Measurements from ENCODE around the gene HYAL1.

The HYAL1 gene

GRCh38 chr3:50256978-50257890 is 46.1 kb downstream of the HYAL1 start:
- peak; percentile 51 for DNase-seq (ENCODE audit: extremely low spot score)
- ChIA-PET CTCF (interaction anchor here (0.6 to 4.0 kb wide), 9 partner anchors 10 to 99 kb away, joined by 3 to 31 read pairs (median 3); partner anchors contain the start of gene GNAI2), POLR2A (interaction anchor here (1.4 to 1.9 kb wide), 2 partner anchors 11 to 22 kb away, joined by 5 to 6 read pairs; partner anchors contain the start of gene GNAI2)
- no peak for TF ChIP-seq FOXA1 (IDR thresholded peaks at IDR 0.05)
- TF ChIP-seq ARNT (IDR thresholded peaks at IDR 0.05) = no peak
- no peak for TF ChIP-seq NFRKB (IDR thresholded peaks at IDR 0.05)
- TF ChIP-seq LEF1 (IDR thresholded peaks at IDR 0.05; ENCODE audit: borderline replicate concordance) = no peak
- no peak for TF ChIP-seq CTBP1 (IDR thresholded peaks at IDR 0.05; ENCODE audit: borderline replicate concordance)

- DNase-seq (ENCODE audit: extremely low spot score) = no peak
- CTCF ChIA-PET = interaction anchor here (1.5 to 2.9 kb wide), 2 partner anchors 9 to 14 kb away, joined by 4 to 21 read pairs; no protein-coding TSS in a partner anchor
- no peak for TF ChIP-seq FOXK2 (IDR thresholded peaks at IDR 0.05)
- TF ChIP-seq TARDBP (IDR thresholded peaks at IDR 0.05) = no peak
- TF ChIP-seq CTBP1 (IDR thresholded peaks at IDR 0.05; ENCODE audit: borderline replicate concordance) = no peak
- TF ChIP-seq NFRKB (IDR thresholded peaks at IDR 0.05) = no peak
- no peak for TF ChIP-seq BHLHE40 (IDR thresholded peaks at IDR 0.05; ENCODE audit: borderline replicate concordance)
- no peak for TF ChIP-seq L3MBTL2 (conservative IDR thresholded peaks at IDR 0.05)
- TF ChIP-seq FOXM1 (IDR thresholded peaks at IDR 0.05; ENCODE audit: borderline replicate concordance) = no peak
- no peak for TF ChIP-seq LEF1 (IDR thresholded peaks at IDR 0.05; ENCODE audit: borderline replicate concordance)
- POLR2A ChIA-PET = interaction anchor here (1.7 to 1.9 kb wide), 2 partner anchors 20 to 22 kb away, joined by 4 to 6 read pairs; partner anchors contain the start of gene GNAI2
Observed at GRCh38 chr3:50255251-50255615, 48.1 kb downstream of the HYAL1 start.

- DNase-seq (ENCODE audit: extremely low spot score) = no peak
- ChIA-PET POLR2A (interaction anchor here (1.2 to 1.9 kb wide), 4 partner anchors 19 to 27 kb away, joined by 3 to 6 read pairs (median 4); partner anchors contain the start of gene GNAI2), CTCF (interaction anchor here (0.6 to 2.9 kb wide), 3 partner anchors 8 to 68 kb away, joined by 3 to 21 read pairs (median 3); partner anchors contain the start of gene HYAL2)
- TF ChIP-seq BHLHE40 (IDR thresholded peaks at IDR 0.05; ENCODE audit: borderline replicate concordance) (no peak), CTBP1 (IDR thresholded peaks at IDR 0.05; ENCODE audit: borderline replicate concordance) (no peak)
Observed at GRCh38 chr3:50254577-50255250, 48.7 kb downstream of the HYAL1 start.

GRCh38 chr3:50251220-50251619 is 52.2 kb downstream of the HYAL1 start:
- ChIA-PET CTCF (interaction anchor here (1.2 kb wide), 1 partner anchor 9 kb away, joined by 3 read pairs; no protein-coding TSS in a partner anchor), POLR2A (no interaction called here)
- no peak for TF ChIP-seq FOXM1 (IDR thresholded peaks at IDR 0.05; ENCODE audit: borderline replicate concordance)
- no peak for TF ChIP-seq ELF4 (IDR thresholded peaks at IDR 0.05)
- TF ChIP-seq CTBP1 (IDR thresholded peaks at IDR 0.05; ENCODE audit: borderline replicate concordance) = no peak
- no peak for TF ChIP-seq ARNT (IDR thresholded peaks at IDR 0.05)
- TF ChIP-seq FOXA1 (IDR thresholded peaks at IDR 0.05) = no peak
- TF ChIP-seq TARDBP (IDR thresholded peaks at IDR 0.05) = no peak
- no peak for TF ChIP-seq ZNF384 (IDR thresholded peaks at IDR 0.05)
- no peak for TF ChIP-seq LEF1 (IDR thresholded peaks at IDR 0.05; ENCODE audit: borderline replicate concordance)
- TF ChIP-seq BHLHE40 (IDR thresholded peaks at IDR 0.05; ENCODE audit: borderline replicate concordance) = no peak
- TF ChIP-seq PKNOX1 (IDR thresholded peaks at IDR 0.05) = no peak
- no peak for TF ChIP-seq NFRKB (IDR thresholded peaks at IDR 0.05)
- TF ChIP-seq SP1 (IDR thresholded peaks at IDR 0.05) = no peak
- TF ChIP-seq L3MBTL2 (conservative IDR thresholded peaks at IDR 0.05) = no peak
- no peak for TF ChIP-seq FOXK2 (IDR thresholded peaks at IDR 0.05)
- no peak for TF ChIP-seq SUZ12 (IDR thresholded peaks at IDR 0.05)
- TF ChIP-seq HDGF (IDR thresholded peaks at IDR 0.05; ENCODE audit: borderline replicate concordance) = no peak
- no peak for DNase-seq (ENCODE audit: extremely low spot score)

- TF ChIP-seq SUZ12 (IDR thresholded peaks at IDR 0.05) (no peak), ZNF384 (IDR thresholded peaks at IDR 0.05) (no peak), ELF4 (IDR thresholded peaks at IDR 0.05) (no peak), NFRKB (IDR thresholded peaks at IDR 0.05) (no peak), SP1 (IDR thresholded peaks at IDR 0.05) (no peak), CTBP1 (IDR thresholded peaks at IDR 0.05; ENCODE audit: borderline replicate concordance) (no peak), TARDBP (IDR thresholded peaks at IDR 0.05) (no peak), L3MBTL2 (conservative IDR thresholded peaks at IDR 0.05) (no peak), PKNOX1 (IDR thresholded peaks at IDR 0.05) (no peak), FOXK2 (IDR thresholded peaks at IDR 0.05) (no peak), ARNT (IDR thresholded peaks at IDR 0.05) (no peak), LEF1 (IDR thresholded peaks at IDR 0.05; ENCODE audit: borderline replicate concordance) (no peak), FOXA1 (IDR thresholded peaks at IDR 0.05) (no peak), HDGF (IDR thresholded peaks at IDR 0.05; ENCODE audit: borderline replicate concordance) (no peak), FOXM1 (IDR thresholded peaks at IDR 0.05; ENCODE audit: borderline replicate concordance) (no peak), BHLHE40 (IDR thresholded peaks at IDR 0.05; ENCODE audit: borderline replicate concordance) (no peak)
- POLR2A ChIA-PET = interaction anchor here (0.9 to 1.2 kb wide), 2 partner anchors 15 to 87 kb away, joined by 3 read pairs; partner anchors contain the start of gene GNAI2
- no peak for DNase-seq (ENCODE audit: extremely low spot score)
- CTCF ChIA-PET = interaction anchor here (0.8 to 1.2 kb wide), 3 partner anchors 10 to 18 kb away, joined by 3 to 4 read pairs (median 3); no protein-coding TSS in a partner anchor
Observed at GRCh38 chr3:50250514-50250913, 52.9 kb downstream of the HYAL1 start.

Data from HEK293T (cell line).